HG02759 (cell line): ENCODE measurements around the gene CSNK1E.

ENCODE experiments used
- ATAC-seq: cut with Tn5 transposase; IDR thresholded peaks from one replicate; pipeline ENCODE4 v1.9.1; 2021; ENCODE audit warnings: mild to moderate bottlenecking, moderate library complexity; ENCODE audit not compliant: unreplicated experiment

CSNK1E gene

GRCh38 chr22:38335077-38335476 is 17.8 kb upstream of the CSNK1E start:
- ATAC-seq = no peak

- no peak for ATAC-seq
Observed at GRCh38 chr22:38327805-38328204, 10.6 kb upstream of the CSNK1E start.

GRCh38 chr22:38327396-38327795 is 10.2 kb upstream of the CSNK1E start:
- no peak for ATAC-seq

- no peak for ATAC-seq
Observed at GRCh38 chr22:38325587-38325986, 8.4 kb upstream of the CSNK1E start.

- no peak for ATAC-seq
Observed at GRCh38 chr22:38320605-38321402, 3.6 kb upstream of the CSNK1E start.

- no peak for ATAC-seq
Observed at GRCh38 chr22:38318792-38319773, 1.9 kb upstream of the CSNK1E start.

- no peak for ATAC-seq
Observed at GRCh38 chr22:38317995-38318715, 922 bp upstream of the CSNK1E start.

- ATAC-seq = peak; percentile 27
Observed at GRCh38 chr22:38316364-38317121, 690 bp downstream of the CSNK1E start.

- ATAC-seq = no peak
Observed at GRCh38 chr22:38315823-38316363, 1.3 kb downstream of the CSNK1E start.

- ATAC-seq = no peak
Observed at GRCh38 chr22:38314933-38315822, 2.1 kb downstream of the CSNK1E start.

GRCh38 chr22:38314051-38314932 is 2.9 kb downstream of the CSNK1E start:
- ATAC-seq = no peak

GRCh38 chr22:38313384-38313955 is 3.8 kb downstream of the CSNK1E start:
- no peak for ATAC-seq

- no peak for ATAC-seq
Observed at GRCh38 chr22:38312261-38312800, 4.9 kb downstream of the CSNK1E start.

- no peak for ATAC-seq
Observed at GRCh38 chr22:38311323-38311620, 6.0 kb downstream of the CSNK1E start.

GRCh38 chr22:38310518-38311322 is 6.5 kb downstream of the CSNK1E start:
- no peak for ATAC-seq

GRCh38 chr22:38309614-38310517 is 7.4 kb downstream of the CSNK1E start:
- ATAC-seq = no peak
